Measurements from ENCODE around the gene EFEMP2. TPM values are rescaled to one million over a fixed set of nuclear protein-coding genes. Genes with fewer than 3 reads are reported as not detected.
"Not testable (repeated sequence)": the region's sequence is repeated elsewhere in the genome, so short reads cannot be mapped to it uniquely, and the experiment has no call there.

The EFEMP2 gene
- polyA plus RNA-seq, 1 donor (not counting 4 experiments of a cell fraction or from before 2014, with no cell fraction given) = 4.8 TPM

GRCh38 chr11:65833297-65834030 lies 39.1 kb downstream of the EFEMP2 start, which contains the start of gene SNX32:
TSS of gene SNX32 (plus strand) at chr11:65833963. CDS start at chr11:65834066, 103 bp downstream.
- Histone ChIP-seq H3K36me3 (ENCODE audit: control insufficient read depth in 2 of 2, extremely low read depth in 1 of 2, insufficient read depth in 2 of 2, low read length in 2 of 2) (no peaks in the 10 kb centered on the region), H3K4me2 (ENCODE audit: control insufficient read depth, extremely low read depth, insufficient read depth, low read depth, low read length) (peak within 1 kb of the TSS; percentile 73), H3K4me1 (ENCODE audit: control insufficient read depth, extremely low read depth, insufficient read depth, low read length) (peaks cover 11% of the 10 kb centered on the region), H3K27me3 (ENCODE audit: control insufficient read depth, extremely low read depth, insufficient read depth, low read length) (peaks cover 18% of the 10 kb centered on the region), H3K27ac (ENCODE audit: control insufficient read depth, insufficient read depth, low read length) (no peak within 1 kb of the TSS), H3K9me3 (ENCODE audit: control insufficient read depth, low read depth, low read length) (no peaks in the 10 kb centered on the region), H2AFZ (ENCODE audit: control insufficient read depth, low read length) (peak within 1 kb of the TSS; percentile 32), H3K9me1 (ENCODE audit: control insufficient read depth, extremely low read depth, insufficient read depth, low read length) (no peaks in the 10 kb centered on the region), H3K4me3 (ENCODE audit: control insufficient read depth in 2 of 3, extremely low read depth in 1 of 3, insufficient read depth in 2 of 3, low read depth in 1 of 3, low read length in 3 of 3) (peak within 1 kb of the TSS; percentile 18 to 51 (median 45)), H3K9ac (ENCODE audit: control insufficient read depth, extremely low read depth, insufficient read depth, low read length) (peak within 1 kb of the TSS; percentile 16), H3K79me2 (ENCODE audit: control insufficient read depth, insufficient read depth, low read length) (no peaks in the 10 kb centered on the region), H4K20me1 (ENCODE audit: control insufficient read depth, extremely low read depth, insufficient read depth, low read length) (no peaks in the 10 kb centered on the region)
- dilution Hi-C loops (cut with MboI; ENCODE audit: extremely low pct_ligation_motif_present, low sequenced_read_pairs) = no loop called here
- FAIRE-seq = peak; percentile 26
- no peak for TF ChIP-seq CTCF (optimal IDR thresholded peaks at IDR 0.05 in 1 of 3, IDR thresholded peaks at IDR 0.05 in 1 of 3, conservative IDR thresholded peaks at IDR 0.05 in 1 of 3; ENCODE audit: extremely low read depth in 1 of 3, insufficient read depth in 2 of 3, low read length in 3 of 3)
- TF ChIP-seq EZH2 (IDR thresholded peaks at IDR 0.05; ENCODE audit: low read length) = no peak
- no peak for DNase-seq (ENCODE audit: low read depth, low spot score)

GRCh38 chr11:65832231-65832630 lies 40.4 kb downstream of the EFEMP2 start:
- H3K4me3 ChIP-seq (ENCODE audit: control insufficient read depth in 2 of 3, extremely low read depth in 1 of 3, insufficient read depth in 2 of 3, low read depth in 1 of 3, low read length in 3 of 3); dilution Hi-C loops (cut with MboI; ENCODE audit: extremely low pct_ligation_motif_present, low sequenced_read_pairs); DNase-seq (ENCODE audit: low read depth, low spot score); H3K36me3 ChIP-seq (ENCODE audit: control insufficient read depth in 2 of 2, extremely low read depth in 1 of 2, insufficient read depth in 2 of 2, low read length in 2 of 2); H3K9me1 ChIP-seq (ENCODE audit: control insufficient read depth, extremely low read depth, insufficient read depth, low read length); H3K4me2 ChIP-seq (ENCODE audit: control insufficient read depth, extremely low read depth, insufficient read depth, low read depth, low read length); H3K27ac ChIP-seq (ENCODE audit: control insufficient read depth, insufficient read depth, low read length); FAIRE-seq; H2AFZ ChIP-seq (ENCODE audit: control insufficient read depth, low read length); H3K9ac ChIP-seq (ENCODE audit: control insufficient read depth, extremely low read depth, insufficient read depth, low read length); H4K20me1 ChIP-seq (ENCODE audit: control insufficient read depth, extremely low read depth, insufficient read depth, low read length); H3K79me2 ChIP-seq (ENCODE audit: control insufficient read depth, insufficient read depth, low read length); H3K9me3 ChIP-seq (ENCODE audit: control insufficient read depth, low read depth, low read length): not testable (repeated sequence)
- H3K27me3 ChIP-seq (ENCODE audit: control insufficient read depth, extremely low read depth, insufficient read depth, low read length) = peaks cover 18% of the 10 kb centered on the region
- peaks cover 11% of the 10 kb centered on the region for H3K4me1 ChIP-seq (ENCODE audit: control insufficient read depth, extremely low read depth, insufficient read depth, low read length)

Measured in keratinocyte (primary cell).